NCI-H2081 (cell line): Measurements from ENCODE around the gene PCDHGA1.
A peak's percentile ranks its signal among the peaks of the same experiment; 100 is the strongest.
"Not testable (repeated sequence)": the region's sequence is repeated elsewhere in the genome, so short reads cannot be mapped to it uniquely, and the experiment has no call there.

ENCODE experiments used
- DNase-seq, 2 experiments: peaks; one replicate each; lab custom pipeline; 2025; lab: John Stamatoyannopoulos, UW

The PCDHGA1 gene

DNA sequence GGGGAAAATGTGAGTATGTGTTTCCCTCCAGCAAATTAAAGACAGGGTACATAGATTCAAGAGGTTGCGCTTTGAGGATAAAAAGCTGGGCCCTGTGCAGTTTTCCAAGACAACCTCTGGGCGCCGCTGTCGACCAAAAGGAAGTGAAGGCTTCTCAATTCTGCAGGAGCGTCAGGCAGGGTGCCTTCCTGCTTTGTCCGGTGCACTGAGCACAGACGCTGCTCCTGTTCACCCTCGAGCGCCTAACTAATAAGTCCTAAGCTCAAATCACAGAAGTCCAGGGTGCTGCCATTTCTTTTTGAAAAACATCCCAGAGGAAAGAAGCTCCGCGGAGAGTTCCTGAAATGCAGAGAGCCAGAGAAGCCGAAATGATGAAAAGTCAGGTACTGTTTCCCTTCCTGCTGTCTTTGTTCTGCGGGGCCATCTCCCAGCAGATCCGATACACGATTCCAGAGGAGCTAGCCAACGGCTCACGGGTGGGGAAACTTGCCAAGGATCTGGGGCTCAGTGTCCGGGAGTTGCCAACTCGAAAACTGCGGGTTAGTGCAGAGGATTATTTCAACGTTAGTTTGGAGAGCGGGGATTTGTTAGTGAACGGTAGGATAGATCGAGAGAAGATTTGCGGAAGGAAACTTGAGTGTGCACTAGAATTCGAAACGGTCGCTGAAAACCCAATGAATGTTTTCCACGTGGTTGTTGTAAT, 19.8 kb downstream of the PCDHGA1 start, which contains the start of gene PCDHGB1:
Gene PCDHGB1 (plus strand): TSS at position 183 of the 703 bp plus-strand sequence. CDS start 162 bp downstream, at position 345.
- DNase-seq, result peak; percentile 83 to 87

DNA sequence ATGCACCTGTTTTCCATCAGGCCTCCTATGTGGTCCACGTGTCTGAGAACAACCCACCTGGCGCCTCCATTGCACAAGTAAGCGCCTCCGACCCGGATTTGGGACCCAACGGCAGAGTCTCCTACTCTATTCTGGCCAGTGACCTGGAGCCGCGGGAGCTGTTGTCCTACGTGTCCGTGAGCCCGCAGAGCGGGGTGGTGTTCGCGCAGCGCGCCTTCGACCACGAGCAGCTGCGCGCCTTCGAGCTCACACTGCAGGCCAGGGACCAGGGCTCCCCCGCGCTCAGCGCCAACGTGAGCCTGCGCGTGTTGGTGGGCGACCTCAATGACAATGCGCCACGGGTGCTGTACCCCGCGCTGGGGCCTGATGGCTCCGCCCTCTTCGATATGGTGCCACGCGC, 21.3 kb downstream of the PCDHGA1 start:
- DNase-seq, result no peak

DNA sequence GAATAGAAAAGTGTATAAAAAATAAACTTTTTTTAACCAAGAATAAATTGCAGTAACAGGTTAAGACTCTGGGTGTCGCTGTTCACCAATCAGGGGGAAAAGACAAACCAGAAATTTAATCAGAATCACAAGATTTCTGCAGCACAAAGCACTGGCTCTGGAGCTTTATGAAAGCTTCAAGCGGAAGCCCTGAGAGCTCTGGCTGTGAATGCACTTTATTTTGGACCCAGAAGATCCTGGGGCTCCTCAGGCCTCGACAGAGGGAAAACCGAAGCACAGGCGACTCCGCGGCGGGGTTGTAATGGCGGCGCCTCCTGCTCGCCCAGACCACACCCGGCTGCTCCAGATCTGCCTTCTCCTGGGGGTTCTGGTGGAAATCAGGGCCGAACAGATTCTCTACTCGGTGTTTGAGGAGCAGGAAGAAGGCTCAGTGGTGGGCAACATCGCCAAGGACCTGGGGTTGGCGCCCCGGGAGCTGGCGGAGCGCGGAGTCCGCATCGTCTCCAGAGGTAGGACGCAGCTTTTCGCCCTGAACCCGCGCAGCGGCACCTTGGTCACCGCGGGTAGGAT, 24.7 kb downstream of the PCDHGA1 start, which contains the start of gene PCDHGA4:
Gene PCDHGA4 (plus strand): TSS at position 122 of the 570 bp plus-strand sequence. CDS start 87 bp downstream, at position 209.
- no peak for DNase-seq

DNA sequence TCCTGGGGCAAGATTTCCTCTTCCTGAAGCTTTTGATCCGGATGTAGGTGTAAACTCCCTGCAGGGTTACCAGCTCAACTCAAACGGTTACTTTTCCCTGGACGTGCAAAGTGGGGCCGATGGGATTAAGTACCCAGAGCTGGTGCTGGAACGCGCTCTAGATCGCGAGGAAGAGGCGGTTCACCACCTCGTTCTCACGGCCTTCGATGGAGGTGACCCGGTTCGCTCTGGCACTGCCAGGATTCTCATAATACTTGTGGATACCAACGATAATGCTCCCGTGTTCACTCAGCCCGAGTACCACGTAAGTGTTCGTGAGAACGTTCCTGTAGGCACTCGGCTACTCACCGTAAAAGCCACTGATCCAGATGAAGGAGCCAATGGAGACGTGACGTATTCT, 25.3 kb downstream of the PCDHGA1 start:
- DNase-seq, result no peak

DNA sequence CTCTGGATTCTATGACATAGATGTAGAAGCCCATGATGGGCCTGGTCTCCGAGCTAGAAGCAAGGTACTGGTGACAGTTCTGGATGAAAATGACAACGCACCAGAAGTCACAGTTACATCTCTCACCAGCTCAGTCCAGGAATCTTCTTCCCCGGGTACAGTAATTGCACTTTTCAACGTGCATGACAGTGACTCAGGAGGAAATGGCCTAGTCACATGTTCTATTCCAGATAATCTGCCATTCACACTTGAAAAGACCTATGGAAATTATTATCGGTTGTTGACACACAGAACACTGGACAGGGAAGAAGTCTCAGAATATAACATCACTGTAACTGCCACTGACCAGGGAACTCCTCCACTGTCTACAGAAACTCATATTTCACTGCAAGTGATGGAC, 25.8 kb downstream of the PCDHGA1 start:
- no peak for DNase-seq

DNA sequence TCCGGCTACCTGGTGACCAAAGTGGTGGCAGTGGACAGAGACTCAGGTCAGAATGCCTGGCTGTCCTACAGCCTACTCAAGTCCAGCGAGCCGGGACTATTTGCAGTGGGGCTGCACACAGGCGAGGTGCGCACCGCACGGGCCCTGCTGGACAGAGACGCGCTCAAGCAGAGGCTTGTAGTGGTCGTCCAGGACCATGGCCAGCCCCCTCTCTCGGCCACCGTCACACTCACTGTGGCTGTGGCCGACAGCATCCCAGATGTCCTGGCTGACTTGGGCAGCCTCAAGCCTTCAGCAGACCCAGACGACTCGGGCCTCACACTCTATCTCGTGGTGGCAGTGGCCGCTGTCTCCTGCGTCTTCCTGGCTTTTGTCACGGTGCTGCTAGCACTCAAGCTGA, 26.6 kb downstream of the PCDHGA1 start:
- no peak for DNase-seq

DNA sequence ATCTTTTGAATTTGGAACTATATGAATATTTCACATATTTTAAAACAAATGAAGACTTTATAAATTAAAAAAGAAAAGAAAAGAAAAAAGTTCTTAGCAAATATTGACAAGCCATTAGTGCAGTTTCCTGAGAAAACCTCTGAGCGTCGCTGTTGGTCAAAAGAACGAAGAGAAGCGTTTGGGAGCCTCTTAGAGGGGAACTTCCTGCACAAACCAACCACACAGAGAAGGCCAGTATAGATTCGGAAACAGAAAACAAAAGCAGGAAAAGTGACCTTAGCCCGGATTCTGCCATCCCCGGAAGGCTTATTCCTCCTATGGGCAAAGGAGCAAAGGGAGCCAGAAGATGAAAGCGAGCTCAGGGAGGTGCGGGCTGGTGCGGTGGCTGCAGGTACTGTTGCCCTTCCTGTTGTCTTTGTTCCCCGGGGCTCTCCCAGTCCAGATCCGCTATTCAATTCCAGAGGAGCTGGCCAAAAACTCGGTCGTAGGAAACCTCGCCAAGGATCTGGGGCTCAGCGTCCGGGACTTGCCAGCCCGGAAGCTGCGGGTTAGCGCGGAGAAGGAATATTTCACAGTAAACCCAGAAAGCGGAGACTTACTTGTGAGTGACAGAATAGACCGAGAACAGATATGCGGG, 29.6 kb downstream of the PCDHGA1 start, which contains the start of gene PCDHGB2:
Gene PCDHGB2 (plus strand): TSS at position 205 of the 637 bp plus-strand sequence. CDS start 142 bp downstream, at position 347.
- no peak for DNase-seq

DNA sequence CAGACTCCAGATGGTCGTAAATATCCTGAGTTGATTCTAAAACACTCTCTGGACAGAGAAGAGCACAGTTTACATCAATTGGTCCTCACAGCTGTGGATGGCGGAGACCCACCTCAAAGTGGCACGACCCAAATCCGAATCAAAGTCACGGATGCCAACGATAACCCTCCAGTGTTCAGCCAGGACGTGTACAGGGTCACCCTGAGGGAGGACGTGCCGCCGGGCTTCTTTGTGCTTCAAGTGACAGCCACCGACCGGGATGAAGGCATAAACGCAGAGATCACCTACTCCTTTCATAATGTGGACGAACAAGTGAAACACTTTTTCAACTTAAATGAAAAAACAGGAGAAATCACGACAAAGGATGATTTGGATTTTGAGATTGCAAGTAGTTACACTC, 30.4 kb downstream of the PCDHGA1 start:
- no peak for DNase-seq

DNA sequence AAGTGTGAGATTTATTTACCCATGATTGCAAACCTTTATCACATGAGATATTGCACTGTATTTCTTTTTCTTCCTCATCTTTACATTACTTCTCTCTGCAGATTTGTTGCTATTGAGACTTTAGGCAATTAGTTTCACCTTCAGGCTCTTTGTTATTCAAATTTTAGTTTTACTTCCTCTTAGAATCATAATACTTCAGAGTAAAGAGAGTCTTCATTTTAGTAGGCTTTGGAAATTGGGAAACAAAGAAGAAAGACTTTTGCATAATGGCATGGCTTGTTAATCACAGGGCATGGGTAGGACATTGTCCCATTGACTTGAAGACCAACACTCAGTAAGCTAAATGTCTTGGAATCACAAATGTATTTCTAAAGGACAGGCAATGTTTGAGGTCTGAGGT, 32.4 kb downstream of the PCDHGA1 start:
- no peak for DNase-seq

DNA sequence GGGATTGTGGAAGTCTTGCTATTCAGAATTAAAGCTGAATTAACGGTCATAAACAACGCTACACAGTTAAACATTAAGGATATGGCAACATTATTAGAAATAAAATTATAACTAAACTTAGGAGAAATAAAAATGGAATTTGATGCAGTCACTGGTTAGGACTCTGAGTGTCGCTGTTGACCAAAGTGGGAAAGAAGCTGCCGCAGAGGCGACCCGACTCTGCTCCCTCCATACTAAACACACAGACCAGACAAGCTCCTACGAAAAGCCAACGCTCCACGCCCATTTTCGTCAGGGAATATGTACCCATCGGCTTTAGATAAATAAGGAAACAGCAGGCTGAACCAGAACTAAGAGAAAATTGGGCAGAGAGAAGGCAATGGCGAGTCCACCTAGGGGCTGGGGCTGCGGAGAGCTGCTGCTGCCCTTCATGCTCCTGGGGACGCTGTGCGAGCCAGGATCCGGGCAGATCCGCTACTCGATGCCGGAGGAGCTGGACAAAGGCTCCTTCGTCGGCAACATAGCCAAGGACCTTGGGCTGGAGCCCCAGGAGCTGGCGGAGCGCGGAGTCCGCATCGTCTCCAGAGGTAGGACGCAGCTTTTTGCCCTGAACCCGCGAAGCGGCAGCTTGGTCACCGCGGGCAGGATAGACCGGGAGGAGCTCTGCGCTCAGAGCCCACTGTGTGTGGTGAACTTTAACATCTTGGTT, 33.8 kb downstream of the PCDHGA1 start, which contains the start of gene PCDHGA5:
Gene PCDHGA5 (plus strand): TSS at position 211 of the 709 bp plus-strand sequence. CDS start 169 bp downstream, at position 380.
- no peak for DNase-seq

DNA sequence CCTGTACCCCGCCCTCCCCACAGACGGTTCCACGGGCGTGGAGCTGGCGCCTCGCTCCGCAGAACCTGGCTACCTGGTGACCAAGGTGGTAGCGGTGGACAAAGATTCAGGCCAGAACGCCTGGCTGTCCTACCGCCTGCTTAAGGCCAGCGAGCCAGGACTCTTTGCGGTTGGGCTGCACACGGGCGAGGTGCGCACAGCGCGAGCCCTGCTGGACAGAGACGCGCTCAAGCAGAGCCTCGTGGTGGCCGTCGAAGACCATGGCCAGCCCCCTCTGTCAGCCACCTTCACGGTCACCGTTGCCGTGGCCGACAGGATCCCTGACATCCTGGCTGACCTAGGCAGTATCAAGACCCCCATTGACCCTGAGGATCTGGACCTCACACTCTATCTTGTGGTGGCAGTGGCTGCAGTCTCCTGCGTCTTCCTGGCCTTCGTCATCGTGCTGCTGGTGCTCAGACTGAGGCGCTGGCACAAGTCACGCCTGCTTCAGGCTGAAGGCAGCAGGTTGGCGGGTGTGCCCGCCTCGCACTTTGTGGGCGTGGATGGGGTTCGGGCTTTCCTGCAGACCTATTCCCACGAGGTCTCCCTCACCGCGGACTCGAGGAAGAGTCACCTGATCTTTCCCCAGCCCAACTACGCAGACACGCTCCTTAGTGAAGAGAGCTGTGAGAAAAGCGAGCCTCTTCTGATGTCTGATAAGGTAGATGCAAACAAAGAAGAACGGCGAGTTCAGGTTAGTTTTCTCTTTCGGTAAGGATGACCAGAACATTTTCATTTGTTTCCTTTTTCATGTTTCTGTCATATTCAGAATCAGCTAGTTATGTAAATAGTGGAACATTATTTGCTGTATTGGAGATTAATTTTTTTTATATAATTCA, 35.9 kb downstream of the PCDHGA1 start:
- DNase-seq, result no peak

DNA sequence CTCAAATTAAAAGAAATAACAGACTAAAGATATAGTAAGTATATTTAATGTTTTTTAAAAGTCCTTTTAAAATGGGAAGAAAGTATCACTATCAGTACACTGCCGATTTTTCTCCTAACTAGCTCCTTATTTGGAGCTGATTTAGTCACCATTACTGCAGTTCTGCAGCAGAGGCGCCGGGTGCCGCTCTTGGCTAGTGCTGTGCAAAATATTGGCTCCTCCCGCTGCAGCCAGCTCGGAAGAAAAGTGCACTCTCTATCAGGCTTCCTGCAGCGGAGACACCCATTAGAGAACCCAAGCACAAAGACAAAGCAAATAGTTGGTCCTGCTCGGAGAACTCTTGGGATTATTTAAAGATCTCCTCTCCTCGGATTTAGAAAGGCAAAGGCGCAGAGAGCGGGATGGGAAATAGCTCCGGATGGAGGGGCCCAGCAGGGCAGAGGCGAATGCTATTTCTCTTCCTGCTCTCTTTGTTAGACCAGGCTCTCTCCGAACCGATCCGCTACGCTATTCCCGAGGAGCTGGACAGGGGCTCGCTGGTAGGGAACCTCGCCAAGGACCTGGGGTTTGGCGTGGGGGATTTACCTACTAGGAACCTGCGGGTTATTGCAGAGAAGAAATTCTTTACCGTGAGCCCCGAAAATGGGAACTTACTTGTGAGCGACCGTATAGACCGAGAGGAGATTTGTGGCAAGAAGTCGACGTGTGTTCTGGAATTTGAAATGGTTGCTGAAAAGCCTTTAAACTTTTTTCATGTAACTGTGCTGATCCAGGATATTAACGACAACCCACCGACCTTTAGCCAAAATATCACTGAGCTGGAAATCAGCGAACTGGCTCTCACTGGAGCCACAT, 39.9 kb downstream of the PCDHGA1 start, which contains the start of gene PCDHGB3:
Gene PCDHGB3 (plus strand): TSS at position 249 of the 855 bp plus-strand sequence. CDS start 153 bp downstream, at position 402.
- no peak for DNase-seq

DNA sequence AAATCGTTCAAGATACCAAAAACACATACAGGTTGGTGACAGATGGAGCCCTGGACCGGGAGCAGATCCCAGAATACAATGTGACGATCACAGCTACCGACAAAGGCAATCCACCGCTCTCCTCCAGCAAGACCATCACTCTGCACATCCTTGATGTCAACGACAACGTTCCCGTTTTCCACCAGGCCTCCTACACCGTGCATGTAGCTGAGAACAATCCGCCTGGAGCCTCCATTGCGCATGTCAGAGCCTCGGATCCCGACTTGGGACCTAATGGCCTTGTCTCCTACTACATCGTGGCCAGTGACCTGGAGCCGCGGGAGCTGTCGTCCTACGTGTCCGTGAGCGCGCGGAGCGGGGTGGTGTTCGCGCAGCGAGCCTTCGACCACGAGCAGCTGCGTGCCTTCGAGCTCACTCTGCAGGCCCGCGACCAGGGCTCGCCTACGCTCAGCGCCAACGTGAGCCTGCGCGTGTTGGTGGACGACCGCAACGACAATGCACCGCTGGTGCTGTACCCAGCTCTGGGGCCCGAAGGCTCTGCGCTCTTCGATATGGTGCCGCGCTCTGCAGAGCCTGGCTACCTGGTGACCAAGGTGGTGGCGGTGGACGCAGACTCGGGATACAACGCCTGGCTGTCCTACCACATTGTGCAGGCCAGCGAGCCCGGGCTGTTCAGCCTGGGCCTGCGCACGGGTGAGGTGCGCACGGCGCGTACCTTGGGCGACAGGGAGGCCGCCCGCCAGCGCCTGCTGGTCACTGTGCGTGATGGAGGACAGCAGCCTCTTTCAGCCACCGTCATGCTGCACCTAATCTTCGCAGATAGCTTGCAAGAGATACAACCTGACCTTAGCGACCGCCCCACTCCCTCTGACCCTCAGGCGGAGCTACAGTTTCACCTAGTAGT, 41.5 kb downstream of the PCDHGA1 start:
- no peak for DNase-seq

DNA sequence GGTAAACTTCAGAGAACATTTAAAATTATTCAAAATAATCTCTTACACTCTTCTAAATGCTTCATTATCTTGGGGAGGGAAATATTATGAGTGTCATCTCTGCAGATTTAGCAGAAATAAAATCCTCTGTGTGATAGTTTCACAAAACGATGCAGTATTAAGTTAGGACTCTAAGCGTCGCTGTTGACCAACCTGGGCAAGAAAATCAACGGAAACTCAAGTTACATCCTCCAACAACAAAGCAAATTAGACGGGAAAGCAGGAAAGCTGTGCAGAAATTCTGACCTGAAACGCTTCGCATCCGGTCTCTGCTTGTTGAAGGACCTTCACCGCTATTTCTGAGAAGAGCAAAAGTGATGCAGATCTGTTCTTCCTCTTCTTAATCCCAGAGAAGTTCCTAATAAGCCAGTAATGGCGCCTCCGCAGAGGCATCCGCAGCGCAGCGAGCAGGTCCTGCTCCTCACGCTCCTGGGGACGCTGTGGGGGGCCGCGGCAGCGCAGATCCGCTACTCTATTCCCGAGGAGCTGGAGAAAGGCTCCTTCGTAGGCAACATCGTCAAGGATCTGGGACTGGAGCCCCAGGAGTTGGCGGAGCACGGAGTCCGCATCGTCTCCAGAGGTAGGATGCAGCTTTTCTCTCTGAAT, 43.5 kb downstream of the PCDHGA1 start, which contains the start of gene PCDHGA6:
Gene PCDHGA6 (plus strand): TSS at position 219 of the 645 bp plus-strand sequence. CDS start 193 bp downstream, at position 412.
- DNase-seq, result no peak

DNA sequence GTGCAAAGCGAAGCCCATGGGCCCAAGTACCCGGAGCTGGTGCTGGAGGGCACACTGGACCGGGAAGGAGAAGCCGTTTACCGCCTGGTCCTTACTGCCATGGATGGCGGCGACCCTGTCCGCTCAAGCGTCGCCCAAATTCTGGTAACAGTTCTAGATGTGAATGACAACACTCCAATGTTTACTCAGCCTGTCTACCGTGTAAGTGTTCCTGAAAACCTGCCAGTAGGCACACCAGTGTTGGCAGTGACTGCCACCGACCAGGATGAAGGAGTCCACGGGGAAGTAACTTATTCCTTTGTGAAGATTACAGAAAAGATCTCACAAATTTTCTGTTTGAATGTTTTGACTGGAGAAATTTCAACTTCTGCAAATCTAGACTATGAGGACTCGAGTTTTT, 44.3 kb downstream of the PCDHGA1 start:
- DNase-seq, result no peak

DNA sequence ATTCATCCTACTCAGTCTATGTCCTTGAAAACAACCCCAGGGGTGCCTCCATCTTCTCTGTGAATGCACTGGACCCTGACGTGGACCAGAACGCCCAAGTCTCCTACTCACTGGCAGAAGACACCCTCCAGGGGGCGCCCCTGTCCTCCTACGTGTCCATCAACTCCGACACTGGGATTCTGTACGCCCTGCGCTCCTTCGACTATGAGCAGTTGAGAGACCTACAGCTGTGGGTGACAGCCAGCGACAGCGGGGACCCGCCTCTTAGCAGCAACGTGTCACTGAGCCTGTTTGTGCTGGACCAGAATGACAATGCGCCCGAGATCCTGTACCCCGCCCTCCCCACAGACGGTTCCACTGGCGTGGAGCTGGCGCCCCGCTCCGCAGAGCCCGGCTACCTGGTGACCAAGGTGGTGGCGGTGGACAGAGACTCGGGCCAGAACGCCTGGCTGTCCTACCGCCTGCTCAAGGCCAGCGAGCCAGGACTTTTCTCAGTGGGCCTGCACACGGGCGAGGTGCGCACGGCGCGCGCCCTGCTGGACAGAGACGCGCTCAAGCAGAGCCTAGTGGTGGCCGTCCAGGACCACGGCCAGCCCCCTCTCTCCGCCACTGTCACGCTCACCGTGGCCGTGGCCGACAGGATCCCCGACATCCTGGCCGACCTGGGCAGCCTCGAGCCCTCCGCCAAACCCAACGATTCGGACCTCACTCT, 45.3 kb downstream of the PCDHGA1 start:
- not testable (repeated sequence) for DNase-seq

DNA sequence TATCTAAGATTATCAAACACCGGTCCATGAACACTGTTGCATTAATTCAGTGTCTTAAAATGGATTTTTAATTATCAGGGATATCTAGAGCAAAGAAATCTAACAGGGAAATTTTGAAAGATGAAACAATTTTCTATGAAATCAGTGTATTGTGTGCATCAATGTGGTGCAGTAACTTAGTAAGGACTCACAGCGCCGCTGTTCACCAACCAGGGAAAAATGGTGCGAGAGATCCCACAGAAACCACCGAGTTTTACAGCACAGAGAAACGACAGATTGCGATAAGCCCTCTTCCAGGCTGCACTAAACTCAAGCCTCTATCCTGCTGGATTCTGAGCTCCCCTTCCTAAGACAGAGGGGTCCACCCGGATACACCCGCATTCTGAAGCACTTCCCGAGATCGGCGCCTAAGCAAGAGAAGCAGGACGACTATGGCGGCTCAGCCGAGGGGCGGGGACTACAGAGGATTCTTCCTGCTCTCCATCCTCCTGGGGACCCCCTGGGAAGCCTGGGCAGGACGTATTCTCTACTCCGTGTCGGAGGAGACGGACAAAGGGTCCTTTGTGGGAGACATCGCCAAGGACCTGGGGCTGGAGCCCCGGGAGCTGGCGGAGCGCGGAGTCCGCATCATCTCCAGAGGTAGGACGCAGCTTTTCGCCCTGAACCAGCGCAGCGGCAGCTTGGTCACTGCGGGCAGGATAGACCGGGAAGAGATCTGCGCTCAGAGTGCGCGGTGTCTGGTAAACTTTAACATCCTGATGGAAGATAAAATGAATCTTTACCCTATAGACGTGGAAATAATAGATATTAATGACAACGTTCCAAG, 52.4 kb downstream of the PCDHGA1 start, which contains the start of gene PCDHGA7:
Gene PCDHGA7 (plus strand): TSS at position 274 of the 826 bp plus-strand sequence. CDS start 158 bp downstream, at position 432.
- no peak for DNase-seq
